K562 (cell line): ENCODE results near the gene C12orf42.

Experiments used
- CCAR2 ChIP-seq: fragments of 200-400 bp; formaldehyde crosslinking; IDR thresholded peaks from 2 replicates; pipeline ENCODE4 v1.6.1; 2017; ENCODE audit warnings: mild to moderate bottlenecking, low read depth, low read length
- CEBPB ChIP-seq: fragments of 450-650 bp; IDR thresholded peaks from 2 replicates; pipeline ENCODE4 v1.6.1; 2016; ENCODE audit warnings: missing genetic modification characterization, missing compliant biosample characterization
- NR1H2 ChIP-seq: sonication (generic); formaldehyde crosslinking; IDR thresholded peaks from 2 replicates; pipeline ENCODE4 v1.4.0; 2020; ENCODE audit warnings: mild to moderate bottlenecking, missing genetic modification reagents
- POLR2A ChIP-seq: fragments of 450-650 bp; conservative IDR thresholded peaks from 2 replicates; pipeline ENCODE4 v1.6.1; 2016
- RBM14 ChIP-seq: fragments of 200-400 bp; formaldehyde crosslinking; IDR thresholded peaks from 2 replicates; pipeline ENCODE4 v1.6.1; 2018; ENCODE audit warnings: low read depth, mild to moderate bottlenecking, low read length, moderate library complexity, borderline replicate concordance; ENCODE audit not compliant: insufficient read depth
- SMAD4 ChIP-seq: fragments of 250-450 bp; sonication (Bioruptor Pico); conservative IDR thresholded peaks from 2 replicates; pipeline ENCODE4 v1.8.0; 2021; ENCODE audit warnings: inconsistent platforms, mild to moderate bottlenecking, moderate library complexity
- TARDBP ChIP-seq: fragments of 450-650 bp; IDR thresholded peaks from 2 replicates; pipeline ENCODE4 v1.6.1; 2016
- TF ChIP-seq, protein P1 (sequence below), 2 experiments: fragments of 450-650 bp; formaldehyde crosslinking in 1 of 2; IDR thresholded peaks; 2 replicates each; pipeline versions ENCODE4 v1.4.0 to v1.6.1; 2014 to 2020; ENCODE audit warnings: mild to moderate bottlenecking in 2 of 2, borderline replicate concordance in 1 of 2, low read depth in 1 of 2
- TF ChIP-seq, protein P2 (sequence below): sonication (generic); formaldehyde crosslinking; IDR thresholded peaks from 2 replicates; pipeline ENCODE4 v1.5.0; 2020; ENCODE audit warnings: missing genetic modification reagents
- TF ChIP-seq, protein P3 (sequence below): sonication (generic); formaldehyde crosslinking; IDR thresholded peaks from 2 replicates; pipeline ENCODE4 v1.8.1; 2022; ENCODE audit warnings: missing genetic modification reagents
- TF ChIP-seq, protein P4 (sequence below), 3 experiments: IDR thresholded peaks in 2 of 3; conservative IDR thresholded peaks in 1 of 3; 2 replicates each; pipeline ENCODE4 v1.5.1; 2011 to 2012; ENCODE audit warnings: low read length in 3 of 3, mild to moderate bottlenecking in 3 of 3, control low read depth in 2 of 3, improper control_type of control experiment in 1 of 3, inconsistent platforms in 1 of 3, low read depth in 1 of 3, mixed read lengths in 1 of 3, moderate library complexity in 1 of 3; ENCODE audit not compliant: insufficient read depth in 2 of 3

DNA sequence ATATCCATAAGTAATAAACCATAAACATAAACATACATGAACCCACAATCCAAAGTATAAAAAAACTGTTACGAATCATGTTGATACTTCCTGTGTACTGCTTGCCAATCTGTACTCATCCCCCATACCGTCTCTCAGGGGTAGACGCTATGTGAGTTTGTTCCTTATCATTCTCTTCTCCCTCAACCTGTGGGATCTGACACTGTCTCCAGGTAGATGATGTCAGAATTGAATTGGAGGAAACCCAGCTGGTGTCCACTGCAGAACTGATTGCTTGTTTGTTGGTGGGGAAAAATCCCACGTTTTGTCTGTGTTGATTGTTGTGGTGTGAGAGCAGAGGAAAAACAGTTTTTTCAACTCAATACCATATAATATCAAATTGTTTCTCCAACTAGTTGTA, 50.8 kb downstream of the C12orf42 start:
- TF ChIP-seq, protein P1, sequence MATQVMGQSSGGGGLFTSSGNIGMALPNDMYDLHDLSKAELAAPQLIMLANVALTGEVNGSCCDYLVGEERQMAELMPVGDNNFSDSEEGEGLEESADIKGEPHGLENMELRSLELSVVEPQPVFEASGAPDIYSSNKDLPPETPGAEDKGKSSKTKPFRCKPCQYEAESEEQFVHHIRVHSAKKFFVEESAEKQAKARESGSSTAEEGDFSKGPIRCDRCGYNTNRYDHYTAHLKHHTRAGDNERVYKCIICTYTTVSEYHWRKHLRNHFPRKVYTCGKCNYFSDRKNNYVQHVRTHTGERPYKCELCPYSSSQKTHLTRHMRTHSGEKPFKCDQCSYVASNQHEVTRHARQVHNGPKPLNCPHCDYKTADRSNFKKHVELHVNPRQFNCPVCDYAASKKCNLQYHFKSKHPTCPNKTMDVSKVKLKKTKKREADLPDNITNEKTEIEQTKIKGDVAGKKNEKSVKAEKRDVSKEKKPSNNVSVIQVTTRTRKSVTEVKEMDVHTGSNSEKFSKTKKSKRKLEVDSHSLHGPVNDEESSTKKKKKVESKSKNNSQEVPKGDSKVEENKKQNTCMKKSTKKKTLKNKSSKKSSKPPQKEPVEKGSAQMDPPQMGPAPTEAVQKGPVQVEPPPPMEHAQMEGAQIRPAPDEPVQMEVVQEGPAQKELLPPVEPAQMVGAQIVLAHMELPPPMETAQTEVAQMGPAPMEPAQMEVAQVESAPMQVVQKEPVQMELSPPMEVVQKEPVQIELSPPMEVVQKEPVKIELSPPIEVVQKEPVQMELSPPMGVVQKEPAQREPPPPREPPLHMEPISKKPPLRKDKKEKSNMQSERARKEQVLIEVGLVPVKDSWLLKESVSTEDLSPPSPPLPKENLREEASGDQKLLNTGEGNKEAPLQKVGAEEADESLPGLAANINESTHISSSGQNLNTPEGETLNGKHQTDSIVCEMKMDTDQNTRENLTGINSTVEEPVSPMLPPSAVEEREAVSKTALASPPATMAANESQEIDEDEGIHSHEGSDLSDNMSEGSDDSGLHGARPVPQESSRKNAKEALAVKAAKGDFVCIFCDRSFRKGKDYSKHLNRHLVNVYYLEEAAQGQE (IDR thresholded peaks at IDR 0.05; ENCODE audit: borderline replicate concordance), result no peak
- TF ChIP-seq, protein P1 (CRISPR knock-in tag; IDR thresholded peaks at IDR 0.05; ENCODE audit: low read depth), result no peak
- TF ChIP-seq CEBPB (tag) (no peak), RBM14 (no peak), NR1H2 (CRISPR knock-in tag) (no peak), POLR2A (no peak), SMAD4 (CRISPR knock-in tag) (no peak), CCAR2 (no peak), TARDBP (no peak)
- TF ChIP-seq, protein P2, sequence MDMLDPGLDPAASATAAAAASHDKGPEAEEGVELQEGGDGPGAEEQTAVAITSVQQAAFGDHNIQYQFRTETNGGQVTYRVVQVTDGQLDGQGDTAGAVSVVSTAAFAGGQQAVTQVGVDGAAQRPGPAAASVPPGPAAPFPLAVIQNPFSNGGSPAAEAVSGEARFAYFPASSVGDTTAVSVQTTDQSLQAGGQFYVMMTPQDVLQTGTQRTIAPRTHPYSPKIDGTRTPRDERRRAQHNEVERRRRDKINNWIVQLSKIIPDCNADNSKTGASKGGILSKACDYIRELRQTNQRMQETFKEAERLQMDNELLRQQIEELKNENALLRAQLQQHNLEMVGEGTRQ (CRISPR knock-in tag), result no peak
- TF ChIP-seq, protein P3, sequence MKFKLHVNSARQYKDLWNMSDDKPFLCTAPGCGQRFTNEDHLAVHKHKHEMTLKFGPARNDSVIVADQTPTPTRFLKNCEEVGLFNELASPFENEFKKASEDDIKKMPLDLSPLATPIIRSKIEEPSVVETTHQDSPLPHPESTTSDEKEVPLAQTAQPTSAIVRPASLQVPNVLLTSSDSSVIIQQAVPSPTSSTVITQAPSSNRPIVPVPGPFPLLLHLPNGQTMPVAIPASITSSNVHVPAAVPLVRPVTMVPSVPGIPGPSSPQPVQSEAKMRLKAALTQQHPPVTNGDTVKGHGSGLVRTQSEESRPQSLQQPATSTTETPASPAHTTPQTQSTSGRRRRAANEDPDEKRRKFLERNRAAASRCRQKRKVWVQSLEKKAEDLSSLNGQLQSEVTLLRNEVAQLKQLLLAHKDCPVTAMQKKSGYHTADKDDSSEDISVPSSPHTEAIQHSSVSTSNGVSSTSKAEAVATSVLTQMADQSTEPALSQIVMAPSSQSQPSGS (CRISPR knock-in tag), result no peak
- TF ChIP-seq, protein P4, sequence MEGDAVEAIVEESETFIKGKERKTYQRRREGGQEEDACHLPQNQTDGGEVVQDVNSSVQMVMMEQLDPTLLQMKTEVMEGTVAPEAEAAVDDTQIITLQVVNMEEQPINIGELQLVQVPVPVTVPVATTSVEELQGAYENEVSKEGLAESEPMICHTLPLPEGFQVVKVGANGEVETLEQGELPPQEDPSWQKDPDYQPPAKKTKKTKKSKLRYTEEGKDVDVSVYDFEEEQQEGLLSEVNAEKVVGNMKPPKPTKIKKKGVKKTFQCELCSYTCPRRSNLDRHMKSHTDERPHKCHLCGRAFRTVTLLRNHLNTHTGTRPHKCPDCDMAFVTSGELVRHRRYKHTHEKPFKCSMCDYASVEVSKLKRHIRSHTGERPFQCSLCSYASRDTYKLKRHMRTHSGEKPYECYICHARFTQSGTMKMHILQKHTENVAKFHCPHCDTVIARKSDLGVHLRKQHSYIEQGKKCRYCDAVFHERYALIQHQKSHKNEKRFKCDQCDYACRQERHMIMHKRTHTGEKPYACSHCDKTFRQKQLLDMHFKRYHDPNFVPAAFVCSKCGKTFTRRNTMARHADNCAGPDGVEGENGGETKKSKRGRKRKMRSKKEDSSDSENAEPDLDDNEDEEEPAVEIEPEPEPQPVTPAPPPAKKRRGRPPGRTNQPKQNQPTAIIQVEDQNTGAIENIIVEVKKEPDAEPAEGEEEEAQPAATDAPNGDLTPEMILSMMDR (IDR thresholded peaks at IDR 0.05 in 2 of 3, conservative IDR thresholded peaks at IDR 0.05 in 1 of 3; ENCODE audit: insufficient read depth in 2 of 3, low read depth in 1 of 3, low read length in 3 of 3), result no peak
